Omental fat pad (tissue), 4 donors: ENCODE measurements around the gene ATG4D. TPM values are rescaled to one million over a fixed set of nuclear protein-coding genes. Genes with fewer than 3 reads are reported as not detected.

Experiments
- ATAC-seq: fragments of 150-250 bp; one replicate; pipeline ENCODE4 v1.9.1; 2016; ENCODE audit warnings: mild to moderate bottlenecking, moderate library complexity; ENCODE audit not compliant: low FRiP score
- DNase-seq: peaks from one replicate; pipeline ENCODE4 v3.0.0-alpha.2; 2019; ENCODE audit warnings: low spot score
- total RNA-seq, 4 donors: library from RNA; depleted of rRNA; stranded (reverse); fragments of >200 nt; gene quantifications; one replicate each; pipeline ENCODE4 v1.1.0, GENCODE V29; 2016
- TF ChIP-seq, protein P1 (sequence below), 3 donors: fragments of 450-650 bp; IDR thresholded peaks; one replicate each; pipeline ENCODE4 v1.5.1; 2016 to 2017; ENCODE audit warnings: antibody characterized with exemption in 3 of 3, mild to moderate bottlenecking in 3 of 3, moderate library complexity in 2 of 3

The ATG4D gene
- total RNA-seq, 4 donors from 2014 or later: 12.9 to 16.6 (median 15.4) TPM

DNA sequence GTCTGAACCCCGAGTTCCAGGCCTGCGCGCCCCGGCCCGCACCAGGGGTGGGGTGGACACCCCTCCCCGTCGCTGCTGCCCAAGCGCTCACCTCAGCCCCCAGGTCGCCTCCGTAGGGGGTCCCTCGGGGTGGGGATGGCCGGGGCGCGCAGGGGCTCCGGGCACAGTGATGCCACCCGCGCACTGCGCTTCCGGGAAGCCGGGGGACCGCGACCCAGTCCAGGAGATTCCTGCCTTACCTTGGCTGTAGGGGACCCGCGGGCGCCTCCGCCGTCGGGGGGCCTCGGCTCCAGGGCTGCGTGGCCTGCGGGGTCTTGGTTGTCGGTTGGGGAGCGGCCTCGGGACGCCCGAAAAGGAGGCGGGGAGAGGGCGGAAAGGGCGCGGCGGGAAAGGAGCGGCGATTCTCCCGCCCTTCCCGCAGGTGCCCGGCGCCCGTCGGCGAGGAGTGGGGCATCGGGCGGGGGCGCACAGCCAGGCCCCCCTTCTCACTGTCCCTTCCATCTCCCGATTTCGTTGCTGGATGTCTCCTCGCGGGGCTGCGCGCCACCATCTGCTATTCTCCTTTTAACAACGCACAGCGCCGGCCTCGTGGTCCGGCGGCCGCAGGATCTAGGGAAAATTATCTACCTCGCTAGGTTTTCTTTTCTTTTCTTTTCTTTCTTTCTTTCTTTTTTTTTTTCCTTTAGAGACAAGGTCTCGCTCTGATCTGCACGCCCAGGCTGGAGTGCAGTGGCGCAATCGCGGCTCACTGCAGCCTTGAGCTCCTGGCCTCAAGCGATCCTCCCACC is 40.5 kb upstream of the ATG4D start, which contains the start of gene KEAP1:
Gene KEAP1, minus strand, starts transcription at position 355 of the 788 bp plus-strand sequence. CDS start 3,323 bp downstream, outside the sequence.
- ATAC-seq: peak; percentile 47
- TF ChIP-seq, protein P1, sequence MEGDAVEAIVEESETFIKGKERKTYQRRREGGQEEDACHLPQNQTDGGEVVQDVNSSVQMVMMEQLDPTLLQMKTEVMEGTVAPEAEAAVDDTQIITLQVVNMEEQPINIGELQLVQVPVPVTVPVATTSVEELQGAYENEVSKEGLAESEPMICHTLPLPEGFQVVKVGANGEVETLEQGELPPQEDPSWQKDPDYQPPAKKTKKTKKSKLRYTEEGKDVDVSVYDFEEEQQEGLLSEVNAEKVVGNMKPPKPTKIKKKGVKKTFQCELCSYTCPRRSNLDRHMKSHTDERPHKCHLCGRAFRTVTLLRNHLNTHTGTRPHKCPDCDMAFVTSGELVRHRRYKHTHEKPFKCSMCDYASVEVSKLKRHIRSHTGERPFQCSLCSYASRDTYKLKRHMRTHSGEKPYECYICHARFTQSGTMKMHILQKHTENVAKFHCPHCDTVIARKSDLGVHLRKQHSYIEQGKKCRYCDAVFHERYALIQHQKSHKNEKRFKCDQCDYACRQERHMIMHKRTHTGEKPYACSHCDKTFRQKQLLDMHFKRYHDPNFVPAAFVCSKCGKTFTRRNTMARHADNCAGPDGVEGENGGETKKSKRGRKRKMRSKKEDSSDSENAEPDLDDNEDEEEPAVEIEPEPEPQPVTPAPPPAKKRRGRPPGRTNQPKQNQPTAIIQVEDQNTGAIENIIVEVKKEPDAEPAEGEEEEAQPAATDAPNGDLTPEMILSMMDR (IDR thresholded peaks at IDR 0.05): no peak
- DNase-seq: peak; percentile 31

DNA sequence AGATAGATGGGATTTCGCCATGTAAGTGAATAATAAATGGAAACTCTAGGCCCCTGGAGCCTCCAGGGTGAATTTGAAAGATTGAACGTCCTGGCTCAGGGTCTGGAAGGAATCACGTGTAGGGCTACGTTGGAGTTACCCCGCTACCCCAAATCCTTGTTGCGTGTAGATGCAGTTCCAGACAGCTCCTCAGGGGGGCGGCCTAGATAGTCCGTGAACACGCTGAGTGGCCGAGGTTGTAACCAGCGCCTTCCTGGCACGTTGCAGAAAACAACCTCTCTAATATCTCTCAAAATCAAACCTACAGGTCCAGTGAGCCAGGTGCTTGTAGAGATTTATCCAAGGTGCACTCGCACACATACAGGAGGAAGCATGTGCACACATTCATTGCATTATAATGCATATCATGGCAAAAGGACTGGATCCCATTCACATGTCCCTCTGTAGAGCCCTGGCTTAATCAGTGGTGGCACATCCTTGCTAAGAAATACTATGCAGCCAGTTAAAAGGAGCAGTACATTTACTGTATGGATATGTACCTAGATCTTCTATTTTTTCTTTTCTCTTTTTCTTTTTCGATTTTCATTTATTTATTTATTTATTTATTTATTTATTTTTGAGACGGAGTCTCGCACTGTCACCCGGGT is 38.0 kb upstream of the ATG4D start:
- ATAC-seq (peak; percentile 53), DNase-seq (peak; percentile 76)
- TF ChIP-seq, protein P1 (IDR thresholded peaks at IDR 0.05): peak in 1 of 3 donors; percentile 17

DNA sequence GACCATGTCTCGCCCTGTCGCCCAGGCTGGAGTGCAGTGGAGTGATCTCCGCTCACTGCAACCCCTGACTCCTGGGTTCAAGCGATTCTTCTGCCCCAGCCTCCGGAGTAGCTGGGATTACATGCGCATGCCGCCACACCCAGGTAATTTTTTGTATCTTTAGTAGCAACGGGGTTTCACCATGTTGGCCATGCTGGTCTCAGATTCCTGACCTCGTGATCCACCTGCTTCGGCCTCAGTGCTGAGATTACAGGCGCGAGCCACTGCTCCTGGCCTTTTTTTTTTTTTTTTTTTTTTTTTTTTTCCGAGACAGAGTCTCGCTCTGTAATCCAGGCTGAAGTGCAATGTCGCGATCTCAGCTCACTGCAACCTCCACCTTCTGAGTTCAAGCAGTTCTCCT is 35.7 kb upstream of the ATG4D start:
- no peak for DNase-seq
- no peak for ATAC-seq
- TF ChIP-seq, protein P1 (IDR thresholded peaks at IDR 0.05): no peak

DNA sequence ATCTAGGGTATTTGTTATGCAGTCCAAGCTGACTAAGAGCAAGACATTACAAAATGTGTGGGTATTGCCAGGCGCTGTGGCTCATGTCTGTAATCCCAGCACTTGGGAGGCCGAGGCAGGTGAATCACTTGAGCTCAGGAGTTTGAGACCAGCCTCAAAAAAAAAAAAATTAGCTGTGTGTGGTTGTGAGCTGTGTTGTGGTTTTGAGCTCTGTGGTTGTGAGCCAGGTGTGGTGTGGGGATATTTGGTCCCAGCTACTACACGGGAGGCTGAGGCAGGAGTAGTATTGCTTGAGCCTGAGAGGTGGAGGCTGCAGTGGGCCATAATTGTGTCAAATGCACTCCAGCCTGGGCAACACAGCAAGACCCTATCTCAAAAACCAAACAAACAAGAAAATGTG is 35.0 kb upstream of the ATG4D start:
- ATAC-seq: no peak
- TF ChIP-seq, protein P1 (IDR thresholded peaks at IDR 0.05): no peak
- DNase-seq: no peak

DNA sequence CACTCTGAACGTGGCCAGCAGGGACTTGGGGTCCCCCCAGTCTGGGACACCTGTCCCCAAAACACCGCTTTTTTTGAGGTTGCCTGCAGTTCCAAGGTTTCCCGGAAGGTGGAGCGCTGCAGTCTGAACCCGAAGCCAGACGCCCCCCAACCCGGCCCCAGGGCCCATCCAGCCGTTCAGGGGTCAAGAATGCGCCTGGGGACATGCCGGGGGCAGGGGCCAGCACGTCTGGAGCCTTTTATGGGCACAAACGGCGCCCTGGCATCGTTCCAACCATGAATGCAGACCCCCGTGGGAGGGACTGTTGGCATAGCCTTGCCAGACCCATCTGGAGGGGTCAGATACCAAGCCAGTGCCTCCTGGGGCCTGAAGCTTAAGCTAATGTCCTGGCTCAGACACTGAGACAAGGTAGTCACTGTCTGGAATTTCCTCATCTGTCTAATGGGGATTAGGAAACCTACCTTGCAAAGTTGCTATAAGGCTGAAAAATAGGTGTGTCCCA is 33.4 kb upstream of the ATG4D start:
- DNase-seq (no peak), ATAC-seq (no peak)
- TF ChIP-seq, protein P1 (IDR thresholded peaks at IDR 0.05): no peak

DNA sequence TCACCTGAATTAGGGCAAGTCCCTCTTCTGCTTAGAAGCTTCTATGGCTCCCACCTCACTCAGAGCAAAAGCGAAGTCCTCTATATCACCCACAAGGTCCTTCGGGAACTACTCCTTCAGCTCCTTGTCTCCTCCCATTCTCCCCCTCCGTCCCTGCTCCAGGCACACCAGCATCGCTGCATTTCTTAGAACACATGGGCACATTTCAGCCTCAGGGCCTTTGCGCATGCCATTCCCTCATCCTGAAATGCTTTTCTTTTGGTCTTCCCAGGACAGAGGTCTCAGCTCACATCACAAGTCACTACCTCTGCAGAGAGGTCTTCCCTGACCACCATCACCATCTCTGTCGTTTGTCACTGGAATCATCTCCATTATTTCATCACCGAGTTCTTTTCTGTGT is 30.5 kb upstream of the ATG4D start:
- DNase-seq (no peak), ATAC-seq (no peak)
- TF ChIP-seq, protein P1 (IDR thresholded peaks at IDR 0.05): no peak
